ENCODE measurements around the gene TEX52. TPM values are rescaled to one million over a fixed set of nuclear protein-coding genes. Genes with fewer than 3 reads are reported as not detected.
A peak's percentile ranks its signal among the peaks of the same experiment; 100 is the strongest.

Gene TEX52
- total and polyA plus RNA-seq, 2 experiments from 2014 or later: not detected

- Histone ChIP-seq H3K36me3 (ENCODE audit: insufficient read depth) (no peaks in the 10 kb centered on the region), H3K79me2 (replicated peaks; ENCODE audit: insufficient read depth) (peaks cover 34% of the 10 kb centered on the region), H3F3A (replicated peaks; ENCODE audit: low read depth) (no peaks in the 10 kb centered on the region), H4K20me1 (replicated peaks; ENCODE audit: insufficient read depth) (no peaks in the 10 kb centered on the region; the same call in 1 of the 2 replicates), H3K9me2 (ENCODE audit: insufficient read depth) (no peaks in the 10 kb centered on the region), H3K27me3 (ENCODE audit: insufficient read depth) (no peaks in the 10 kb centered on the region), H2AFZ (no peak overlapping the region), H3K4me3 (no peak overlapping the region), H3K4me2 (no peak overlapping the region), H3K27ac (ENCODE audit: low read depth) (no peak overlapping the region), H3K4me1 (ENCODE audit: insufficient read depth) (no peaks in the 10 kb centered on the region; the same call in 1 of the 2 replicates)
- H3K36me3 Mint-ChIP-seq (ENCODE audit: low read depth): no peaks in the 10 kb centered on the region
- DNase-seq (ENCODE audit: low spot score): no peak
- no peak overlapping the region for H3K4me3 Mint-ChIP-seq
- no peak for ATAC-seq
- no peak for TF ChIP-seq ETS1 (IDR thresholded peaks at IDR 0.05)
- TF ChIP-seq JUNB (IDR thresholded peaks at IDR 0.05; ENCODE audit: unreplicated experiment): no peak
- no peaks in the 10 kb centered on the region for H3K9me3 Mint-ChIP-seq
- peaks cover 11% of the 10 kb centered on the region for H3K27me3 Mint-ChIP-seq (ENCODE audit: insufficient read depth, low read depth, poor library complexity)
- peaks cover 7% of the 10 kb centered on the region; the same call in 1 of the 3 replicates for H3K4me1 Mint-ChIP-seq
- no peak overlapping the region for H3K27ac Mint-ChIP-seq
Measured at GRCh38 chr12:2895511-2895910, 38.7 kb upstream of the TEX52 start.

GRCh38 chr12:2895051-2895451, 38.2 kb upstream of the TEX52 start:
- Histone ChIP-seq H3K27me3 (ENCODE audit: insufficient read depth) (no peaks in the 10 kb centered on the region), H3F3A (replicated peaks; ENCODE audit: low read depth) (0 out of 2 replicates have a peak, but pooled peaks cover 3% of the 10 kb centered on the region), H3K36me3 (ENCODE audit: insufficient read depth) (no peaks in the 10 kb centered on the region), H3K9me2 (ENCODE audit: insufficient read depth) (no peaks in the 10 kb centered on the region), H3K4me1 (ENCODE audit: insufficient read depth) (peaks cover 1% of the 10 kb centered on the region), H2AFZ (no peak overlapping the region), H3K4me3 (no peak overlapping the region), H3K79me2 (replicated peaks; ENCODE audit: insufficient read depth) (peaks cover 34% of the 10 kb centered on the region), H4K20me1 (replicated peaks; ENCODE audit: insufficient read depth) (no peaks in the 10 kb centered on the region; the same call in 1 of the 2 replicates), H3K4me2 (no peak overlapping the region), H3K27ac (ENCODE audit: low read depth) (no peak overlapping the region)
- ATAC-seq: no peak
- TF ChIP-seq POLR2AphosphoS5 (IDR thresholded peaks at IDR 0.05; ENCODE audit: low read depth) (no peak), EZH2 (IDR thresholded peaks at IDR 0.05; ENCODE audit: low read depth, unreplicated experiment) (no peak), JUNB (IDR thresholded peaks at IDR 0.05; ENCODE audit: unreplicated experiment) (no peak), ZNF331 (CRISPR knock-in tag; IDR thresholded peaks at IDR 0.05; ENCODE audit: low read depth) (no peak), ETS1 (IDR thresholded peaks at IDR 0.05) (no peak), CTCF (conservative IDR thresholded peaks at IDR 0.05; ENCODE audit: low read depth in 2 of 2) (no peak), ZNF114 (CRISPR knock-in tag; IDR thresholded peaks at IDR 0.05) (no peak)
- peak; percentile 17 for DNase-seq (ENCODE audit: low spot score)
- H3K27me3 Mint-ChIP-seq (ENCODE audit: insufficient read depth, low read depth, poor library complexity): peaks cover 15% of the 10 kb centered on the region
- H3K4me1 Mint-ChIP-seq: peaks cover 10% of the 10 kb centered on the region; the same call in 2 of the 3 replicates
- no peak overlapping the region for H3K27ac Mint-ChIP-seq
- H3K36me3 Mint-ChIP-seq (ENCODE audit: low read depth): no peaks in the 10 kb centered on the region
- no peaks in the 10 kb centered on the region for H3K9me3 Mint-ChIP-seq
- no peak overlapping the region for H3K4me3 Mint-ChIP-seq

Data from GM23338 (cell line).